GM12878 (cell line): ENCODE measurements around the gene RTEL1. TPM values are rescaled to one million over a fixed set of nuclear protein-coding genes. Genes with fewer than 3 reads are reported as not detected.

Source experiments
- ATAC-seq: fragments of 200-7000 bp; cut with Tn5 transposase; 3 replicates; pipeline ENCODE4 v1.9.1; 2020; ENCODE audit warnings: mild to moderate bottlenecking, moderate library complexity
- BruUV-seq: library from RNA; stranded (reverse); fragments of 400-500 nt; replicated peaks from 2 replicates; lab custom pipeline; 2021; lab: Mats Ljungman, UMichigan
- CTCF ChIA-PET: fragments of 300-600 bp; sonication (Branson Sonifier 250); formaldehyde crosslinking; extraction: SDS; loops from one replicate; lab custom pipeline; 2021; ENCODE audit warnings: inconsistent platforms; lab: Yijun Ruan, JAX
- POLR2A ChIA-PET: fragments of 350-600 bp; formaldehyde crosslinking; extraction: SDS; loops from one replicate; lab custom pipeline; 2021; ENCODE audit warnings: inconsistent platforms; lab: Charles Lee
- RAD21 ChIA-PET: fragments of 300-600 bp; sonication (Branson Sonifier 250); formaldehyde crosslinking; loops from one replicate; lab custom pipeline; 2023; ENCODE audit warnings: antibody characterized with exemption; ENCODE audit not compliant: unreplicated experiment; lab: Charles Lee
- SMC1A ChIA-PET: fragments of 300-600 bp; sonication (Branson Sonifier 250); formaldehyde crosslinking; loops from one replicate; lab custom pipeline; 2023; ENCODE audit not compliant: unreplicated experiment, uncharacterized antibody; lab: Charles Lee
- DNase-seq: peaks from one replicate; pipeline ENCODE4 v3.0.0-alpha.2; 2011; ENCODE audit warnings: low read depth, low spot score
- FAIRE-seq: peaks from 3 replicates; lab custom pipeline; 2011; peaks lifted over from hg19 to GRCh38; lab: Jason Lieb, UNC
- H2AFZ ChIP-seq: 2 replicates; pipeline ENCODE4 v1.6.0; 2011; ENCODE audit warnings: low read depth, low read length, control low read depth; ENCODE audit not compliant: control insufficient read depth
- H3K27ac ChIP-seq: 2 replicates; pipeline ENCODE4 v1.5.1; 2011; ENCODE audit warnings: control low read depth; ENCODE audit not compliant: control insufficient read depth, insufficient read depth
- H3K27me3 ChIP-seq, 2 experiments: replicated peaks in 1 of 2; 2 replicates each; pipeline versions ENCODE4 v1.6.0 to v1.6.1; 2011; ENCODE audit warnings: low read length in 1 of 2; ENCODE audit not compliant: control insufficient read depth in 2 of 2, insufficient read depth in 2 of 2
- H3K36me3 ChIP-seq, 2 experiments: 2 replicates each; pipeline ENCODE4 v1.5.1; 2011; ENCODE audit warnings: low read length in 1 of 2; ENCODE audit not compliant: control insufficient read depth in 2 of 2, insufficient read depth in 2 of 2
- H3K4me1 ChIP-seq: 2 replicates; pipeline ENCODE4 v1.6.1; 2011; ENCODE audit warnings: mild to moderate bottlenecking, low read length, moderate library complexity, mixed read lengths; ENCODE audit not compliant: control insufficient read depth, insufficient read depth
- H3K4me2 ChIP-seq: 2 replicates; pipeline ENCODE4 v1.6.0; 2011; ENCODE audit warnings: control low read depth; ENCODE audit not compliant: control insufficient read depth, insufficient read depth
- H3K4me3 ChIP-seq: fragments of 200-600 bp; sonication (generic); 2 replicates; pipeline ENCODE4 v1.5.1; 2016
- H3K79me2 ChIP-seq: 2 replicates; pipeline ENCODE4 v1.6.0; 2011; ENCODE audit warnings: low read length; ENCODE audit not compliant: control insufficient read depth, insufficient read depth
- H3K9ac ChIP-seq: 2 replicates; pipeline ENCODE4 v1.8.0; 2011; ENCODE audit warnings: low read length, control low read depth, mixed read lengths; ENCODE audit not compliant: control insufficient read depth, insufficient read depth
- H3K9me3 ChIP-seq: replicated peaks from 3 replicates; pipeline ENCODE4 v1.5.1; 2011; ENCODE audit warnings: mild to moderate bottlenecking, low read length; ENCODE audit not compliant: control insufficient read depth, insufficient read depth
- H4K20me1 ChIP-seq: 2 replicates; pipeline ENCODE4 v1.6.0; 2011; ENCODE audit not compliant: control insufficient read depth, insufficient read depth
- ASH2L ChIP-seq: fragments of 300-600, 200-600 bp; sonication (generic); IDR thresholded peaks from 2 replicates; pipeline ENCODE4 v1.6.1; 2017; ENCODE audit warnings: low read depth, mild to moderate bottlenecking, borderline replicate concordance
- BCL3 ChIP-seq: IDR thresholded peaks from 2 replicates; pipeline ENCODE4 v1.6.1; 2011; ENCODE audit warnings: borderline replicate concordance, low read depth, mild to moderate bottlenecking, moderate library complexity, low read length; ENCODE audit not compliant: insufficient read depth, poor library complexity, severe bottlenecking
- CEBPZ ChIP-seq: fragments of 150-350 bp; IDR thresholded peaks from 2 replicates; pipeline ENCODE4 v1.6.1; 2016; ENCODE audit warnings: low read depth, low read length
- CHD2 ChIP-seq: IDR thresholded peaks from 2 replicates; pipeline ENCODE4 v1.6.1; 2011; ENCODE audit warnings: low read depth, low read length, improper control_type of control experiment, borderline replicate concordance
- EGR1 ChIP-seq, 2 experiments: IDR thresholded peaks; 1 replicate in 1 of 2; 2 replicates in 1 of 2; pipeline ENCODE4 v1.6.1; 2011 to 2012; ENCODE audit warnings: low read depth in 2 of 2, low read length in 2 of 2, borderline replicate concordance in 1 of 2, mild to moderate bottlenecking in 1 of 2, moderate library complexity in 1 of 2
- EZH2 ChIP-seq: IDR thresholded peaks from 2 replicates; pipeline ENCODE4 v1.6.1; 2012; ENCODE audit warnings: low read depth, mild to moderate bottlenecking, control low read depth, inconsistent platforms, low read length, borderline replicate concordance; ENCODE audit not compliant: control insufficient read depth
- FOXK2 ChIP-seq: fragments of 450-650 bp; IDR thresholded peaks from 2 replicates; pipeline ENCODE4 v1.6.1; 2017; ENCODE audit warnings: mild to moderate bottlenecking, moderate library complexity
- HDAC2 ChIP-seq: fragments of 200-600 bp; sonication (generic); IDR thresholded peaks from 2 replicates; pipeline ENCODE4 v1.6.1; 2017
- IKZF2 ChIP-seq, 2 experiments: fragments of 450-650 bp; IDR thresholded peaks; 2 replicates each; pipeline ENCODE4 v1.6.1; 2017; ENCODE audit warnings: mild to moderate bottlenecking in 2 of 2, moderate library complexity in 2 of 2
- NR2F1 ChIP-seq: fragments of 450-650 bp; conservative IDR thresholded peaks from 2 replicates; pipeline ENCODE4 v1.6.1; 2017; ENCODE audit warnings: mild to moderate bottlenecking
- PML ChIP-seq: IDR thresholded peaks from 2 replicates; pipeline ENCODE4 v1.6.1; 2012; ENCODE audit warnings: low read length, inconsistent platforms
- RB1 ChIP-seq: fragments of 450-650 bp; formaldehyde crosslinking; IDR thresholded peaks from 2 replicates; pipeline ENCODE4 v1.6.1; 2017; ENCODE audit warnings: mild to moderate bottlenecking, borderline replicate concordance
- SIX5 ChIP-seq: IDR thresholded peaks from 2 replicates; pipeline ENCODE4 v1.6.1; 2011; ENCODE audit warnings: mild to moderate bottlenecking, low read depth, low read length, moderate library complexity; ENCODE audit not compliant: severe bottlenecking
- SRF ChIP-seq, 2 experiments: IDR thresholded peaks; 2 replicates each; pipeline ENCODE4 v1.6.1; 2011; ENCODE audit warnings: low read depth in 2 of 2, low read length in 2 of 2, mild to moderate bottlenecking in 1 of 2, moderate library complexity in 1 of 2
- WGBS: methylation state at CpG from one replicate; pipeline ENCODE4 v1.1.6; 2016; ENCODE audit warnings: low lambda C conversion rate; ENCODE audit not compliant: insufficient replicate concordance, insufficient coverage; ENCODE audit errors: missing lambda C conversion rate; 5-methylcytosine and 5-hydroxymethylcytosine counted together
- in situ Hi-C: fragments of 300-500 bp; cut with MboI; formaldehyde crosslinking; loops from 9 replicates; pipeline ENCODE4 v1.14.3; 2018; ENCODE audit warnings: mixed read lengths
- intact Hi-C: fragments of 100-400 bp; cut with micrococcal nuclease; formaldehyde crosslinking; loops from one replicate; pipeline ENCODE4 v1.14.2; 2022; ENCODE audit not compliant: unreplicated experiment
- polyA plus RNA-seq, 11 experiments: library from polyadenylated mRNA; depleted of rRNA in 4 of 11; unstranded in 6 of 11; stranded (reverse) in 5 of 11; fragments of >200 nt; fragmentation: Nextera tagmentation in 4 of 11; fragmentation: Illumina TruSeq in 1 of 11; extraction: Ambion mirVana in 4 of 11; extraction: Trizol in 1 of 11; gene quantifications; 1 replicate in 1 of 11; 2 replicates in 10 of 11; pipeline versions ENCODE4 v1.2.1 to v1.2.3, GENCODE V29; 2011 to 2016; ENCODE audit warnings: inconsistent platforms in 2 of 11, missing spikeins in 2 of 11, low read depth in 1 of 11
- total RNA-seq, 4 experiments: library from RNA; depleted of rRNA in 3 of 4; stranded (reverse); fragments of >200 nt in 3 of 4; fragmentation: Illumina TruSeq in 1 of 4; extraction: Trizol in 1 of 4; gene quantifications; 2 replicates each; pipeline versions ENCODE4 v1.2.1 to v1.2.3, GENCODE V29; 2013 to 2021

The RTEL1 gene
- total and polyA plus RNA-seq, 10 of the 15 experiments (the other 5 are each of a cell fraction or from before 2014, with no cell fraction given): 0.40 to 37.2 (median 15.6) TPM; not detected in 1

DNA sequence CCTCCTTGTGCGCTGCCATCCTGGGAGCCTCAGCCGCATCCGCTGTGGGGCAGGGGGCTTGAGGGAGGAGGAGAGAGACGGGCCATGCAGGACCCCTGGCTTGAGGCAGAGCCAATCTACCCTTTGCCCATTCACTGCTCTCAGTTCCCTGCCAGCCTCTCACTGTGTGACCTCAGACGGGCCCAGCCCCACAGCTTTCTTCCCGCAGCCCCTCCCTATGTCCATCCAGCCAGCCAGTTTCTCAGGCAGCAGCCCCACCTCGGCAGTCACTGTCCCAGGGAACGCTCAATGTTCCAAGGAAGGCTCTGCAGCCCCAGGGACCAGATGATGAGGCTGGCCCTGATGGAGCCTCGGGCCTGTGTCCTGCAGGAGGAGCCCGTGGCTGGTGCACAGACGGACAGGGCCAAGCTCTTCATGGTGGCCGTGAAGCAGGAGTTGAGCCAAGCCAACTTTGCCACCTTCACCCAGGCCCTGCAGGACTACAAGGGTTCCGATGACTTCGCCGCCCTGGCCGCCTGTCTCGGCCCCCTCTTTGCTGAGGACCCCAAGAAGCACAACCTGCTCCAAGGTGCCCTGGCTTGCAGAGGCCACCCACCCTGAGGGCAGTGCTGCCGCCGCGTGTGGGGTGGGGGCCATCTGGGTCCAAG is 34.4 kb downstream of the RTEL1 start:
- in situ Hi-C loops (no loop called here), intact Hi-C loops (no loop called here)
- Histone ChIP-seq H3K9ac (no peak overlapping the region), H3K4me1 (no peaks in the 10 kb centered on the region; the same call in 1 of the 2 replicates), H3K4me2 (no peak overlapping the region), H3K27me3 (no peaks in the 10 kb centered on the region), H3K27ac (no peak overlapping the region), H3K9me3 (no peaks in the 10 kb centered on the region), H3K79me2 (no peaks in the 10 kb centered on the region), H2AFZ (no peak overlapping the region), H3K36me3 (no peaks in the 10 kb centered on the region), H4K20me1 (no peaks in the 10 kb centered on the region), H3K4me3 (no peak overlapping the region)
- ChIA-PET CTCF (no interaction called here), POLR2A (no interaction called here), SMC1A (no interaction called here), RAD21 (no interaction called here)
- ATAC-seq (peak; percentile 6; the same call in 1 of the 3 replicates), DNase-seq (no peak), FAIRE-seq (no peak)
- WGBS: 81% methylated on average over 20 of the region's 20 CpGs
- no peak for TF ChIP-seq RB1
- TF ChIP-seq FOXK2: no peak
- no peak for TF ChIP-seq IKZF2 (IDR thresholded peaks at IDR 0.05)
- TF ChIP-seq SRF (IDR thresholded peaks at IDR 0.05; ENCODE audit: low read depth in 2 of 2, low read length in 2 of 2): no peak
- no peak for TF ChIP-seq EGR1 (IDR thresholded peaks at IDR 0.05; ENCODE audit: borderline replicate concordance in 1 of 2, low read depth in 2 of 2, low read length in 2 of 2)
- TF ChIP-seq PML: no peak
- no peak for TF ChIP-seq HDAC2
- TF ChIP-seq CHD2: no peak
- TF ChIP-seq ASH2L: no peak
- TF ChIP-seq CEBPZ: no peak
- no peak for TF ChIP-seq EZH2
- TF ChIP-seq SIX5: peak; percentile 14
- TF ChIP-seq BCL3: peak; percentile 7
- no peak for TF ChIP-seq NR2F1
- BruUV-seq: no TSS peak
